Measurements from ENCODE around the gene PTPRQ. TPM values are rescaled to one million over a fixed set of nuclear protein-coding genes. Genes with fewer than 3 reads are reported as not detected.

The PTPRQ gene
- total and polyA plus RNA-seq, 2 of the 8 experiments (the other 6 are each of a cell fraction or from before 2014, with no cell fraction given), result not detected

- TF ChIP-seq CTCF (IDR thresholded peaks at IDR 0.05; ENCODE audit: control extremely low read depth in 1 of 3, insufficient read depth in 1 of 3, low read depth in 1 of 3, low read length in 3 of 3) (no peak), KDM5A (IDR thresholded peaks at IDR 0.05; ENCODE audit: low read length) (no peak), ATF2 (IDR thresholded peaks at IDR 0.05; ENCODE audit: low read length) (peak; percentile 75; the same call in 1 of the 2 replicates), CHD2 (IDR thresholded peaks at IDR 0.05; ENCODE audit: low read length) (no peak), YY1 (IDR thresholded peaks at IDR 0.05; ENCODE audit: low read depth, low read length) (peak; percentile 41; the same call in 1 of the 2 replicates)
Observed at GRCh38 chr12:80684077-80684495, 240.1 kb downstream of the PTPRQ start (continued).

Measured in H1 (cell line).